Measurements from ENCODE around the gene ZFP3. TPM values are rescaled to one million over a fixed set of nuclear protein-coding genes. Genes with fewer than 3 reads are reported as not detected.

Gene ZFP3
- polyA plus RNA-seq, 1 of the 3 experiments (the other 2 are of a cell fraction) = 1.5 TPM

DNA sequence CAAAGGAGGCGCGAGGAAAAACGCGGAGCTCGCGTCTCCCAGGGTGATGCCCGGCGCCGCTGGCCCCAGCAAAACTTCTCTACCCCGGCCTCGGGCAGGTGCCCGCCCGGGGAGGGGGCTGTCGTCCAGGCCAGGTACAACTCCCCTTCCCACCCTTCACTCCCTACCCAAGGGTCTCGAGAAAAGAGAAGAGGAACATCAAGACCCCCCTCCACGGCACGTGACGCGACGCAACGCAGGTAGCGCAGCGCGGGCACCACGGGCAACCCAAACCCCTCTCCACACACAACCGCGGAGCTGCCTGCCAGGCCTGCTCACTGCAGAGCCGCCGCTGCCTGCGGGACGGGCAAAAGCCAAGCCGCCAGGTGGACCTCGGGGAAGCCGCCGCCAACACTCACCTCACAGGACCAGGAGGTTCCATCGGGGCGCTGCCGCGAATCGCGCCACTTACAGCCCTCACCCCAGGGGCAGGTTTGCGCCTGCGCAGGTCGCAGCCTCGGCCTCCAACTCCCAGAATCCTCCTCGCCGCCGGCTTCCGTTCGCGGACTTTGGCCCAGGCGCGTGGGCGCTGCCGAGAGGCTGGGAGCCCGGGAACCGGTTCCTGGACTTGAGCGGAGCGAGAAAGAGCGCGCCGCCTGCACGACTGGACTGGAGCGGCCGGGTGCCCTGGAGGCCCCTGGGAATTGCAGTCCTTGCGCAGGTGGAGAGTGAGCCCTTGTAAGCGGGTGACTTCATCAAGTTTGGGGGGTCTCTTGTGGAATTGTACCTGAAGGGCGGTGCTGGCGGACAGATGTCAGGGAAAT is 33.3 kb downstream of the ZFP3 start, which contains the start of gene ZNF232:
ZNF232 (minus strand) TSS at position 477 of the 803 bp plus-strand sequence; CDS start at position 421, 56 bp downstream.
- Histone ChIP-seq H3K4me1 (ENCODE audit: control insufficient read depth in 1 of 2, insufficient read depth in 2 of 2, low read depth in 1 of 2, low read length in 1 of 2) (peaks cover 0 to 7% of the 10 kb centered on the region in 2 experiments; a peak in 2 of 4 replicates), H3K36me3 (replicated peaks in 1 of 2; ENCODE audit: control insufficient read depth in 1 of 2, insufficient read depth in 2 of 2, low read length in 1 of 2) (peaks cover 19 to 20% of the 10 kb centered on the region in 2 experiments), H3K79me2 (ENCODE audit: insufficient read depth) (no peaks in the 10 kb centered on the region), H3K4me2 (peak within 1 kb of the TSS; percentile 92), H3K9me3 (0 out of 2 replicates have a peak, but pooled peaks cover 8% of the 10 kb centered on the region), H3K9ac (peak within 1 kb of the TSS; percentile 62), H2AFZ (ENCODE audit: low read depth) (peak within 1 kb of the TSS; percentile 99), H3K27me3 (ENCODE audit: insufficient read depth) (peaks cover 4% of the 10 kb centered on the region; the same call in 1 of the 2 replicates), H4K20me1 (ENCODE audit: insufficient read depth) (no peaks in the 10 kb centered on the region), H3K4me3 (ENCODE audit: low read depth in 2 of 2, low read length in 1 of 2) (peak within 1 kb of the TSS; percentile 81 to 84), H3F3A (replicated peaks; ENCODE audit: insufficient read depth) (peaks cover 7% of the 10 kb centered on the region), H3K27ac (ENCODE audit: low read depth in 2 of 2, low read length in 1 of 2) (peak within 1 kb of the TSS; percentile 40 to 81; a peak in 3 of 4 replicates), H3K9me2 (peaks cover 7% of the 10 kb centered on the region; the same call in 1 of the 2 replicates)
- CTCF ChIA-PET = interaction anchor here (1.2 to 1.9 kb wide), 2 partner anchors 49 to 203 kb away, joined by 3 to 5 read pairs; no protein-coding TSS in a partner anchor
- TF ChIP-seq, protein P1, sequence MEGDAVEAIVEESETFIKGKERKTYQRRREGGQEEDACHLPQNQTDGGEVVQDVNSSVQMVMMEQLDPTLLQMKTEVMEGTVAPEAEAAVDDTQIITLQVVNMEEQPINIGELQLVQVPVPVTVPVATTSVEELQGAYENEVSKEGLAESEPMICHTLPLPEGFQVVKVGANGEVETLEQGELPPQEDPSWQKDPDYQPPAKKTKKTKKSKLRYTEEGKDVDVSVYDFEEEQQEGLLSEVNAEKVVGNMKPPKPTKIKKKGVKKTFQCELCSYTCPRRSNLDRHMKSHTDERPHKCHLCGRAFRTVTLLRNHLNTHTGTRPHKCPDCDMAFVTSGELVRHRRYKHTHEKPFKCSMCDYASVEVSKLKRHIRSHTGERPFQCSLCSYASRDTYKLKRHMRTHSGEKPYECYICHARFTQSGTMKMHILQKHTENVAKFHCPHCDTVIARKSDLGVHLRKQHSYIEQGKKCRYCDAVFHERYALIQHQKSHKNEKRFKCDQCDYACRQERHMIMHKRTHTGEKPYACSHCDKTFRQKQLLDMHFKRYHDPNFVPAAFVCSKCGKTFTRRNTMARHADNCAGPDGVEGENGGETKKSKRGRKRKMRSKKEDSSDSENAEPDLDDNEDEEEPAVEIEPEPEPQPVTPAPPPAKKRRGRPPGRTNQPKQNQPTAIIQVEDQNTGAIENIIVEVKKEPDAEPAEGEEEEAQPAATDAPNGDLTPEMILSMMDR (IDR thresholded peaks at IDR 0.05) = no peak
- TF ChIP-seq TAF1 (IDR thresholded peaks at IDR 0.05; ENCODE audit: borderline replicate concordance, low read depth, low read length) = peak; percentile 57
- TF ChIP-seq RCOR1 (IDR thresholded peaks at IDR 0.05; ENCODE audit: low read length) = no peak
- TF ChIP-seq EZH2phosphoT487 (IDR thresholded peaks at IDR 0.05; ENCODE audit: borderline replicate concordance, low read depth) = no peak
- no peak for TF ChIP-seq RAD21 (IDR thresholded peaks at IDR 0.05; ENCODE audit: low read length)
- TF ChIP-seq CHD2 (IDR thresholded peaks at IDR 0.05; ENCODE audit: low read length, partially characterized antibody) = peak; percentile 77
- TF ChIP-seq NFIC (IDR thresholded peaks at IDR 0.05; ENCODE audit: borderline replicate concordance) = no peak
- no peak for TF ChIP-seq FOXM1 (IDR thresholded peaks at IDR 0.05; ENCODE audit: low read depth)
- peak; percentile 85 for TF ChIP-seq MXI1 (IDR thresholded peaks at IDR 0.05; ENCODE audit: low read depth, low read length)
- TF ChIP-seq RXRA (IDR thresholded peaks at IDR 0.05; ENCODE audit: borderline replicate concordance, low read depth) = no peak
- TF ChIP-seq, protein P2, sequence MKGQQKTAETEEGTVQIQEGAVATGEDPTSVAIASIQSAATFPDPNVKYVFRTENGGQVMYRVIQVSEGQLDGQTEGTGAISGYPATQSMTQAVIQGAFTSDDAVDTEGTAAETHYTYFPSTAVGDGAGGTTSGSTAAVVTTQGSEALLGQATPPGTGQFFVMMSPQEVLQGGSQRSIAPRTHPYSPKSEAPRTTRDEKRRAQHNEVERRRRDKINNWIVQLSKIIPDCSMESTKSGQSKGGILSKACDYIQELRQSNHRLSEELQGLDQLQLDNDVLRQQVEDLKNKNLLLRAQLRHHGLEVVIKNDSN (IDR thresholded peaks at IDR 0.05; ENCODE audit: borderline replicate concordance, low read depth) = peak; percentile 79
- no peak for TF ChIP-seq RFX5 (IDR thresholded peaks at IDR 0.05; ENCODE audit: low read length)
- TF ChIP-seq POLR2AphosphoS5 (IDR thresholded peaks at IDR 0.05; ENCODE audit: low read depth, low read length) = peak; percentile 71; the same call in 1 of the 2 replicates
- peak; percentile 81 for TF ChIP-seq NRF1 (IDR thresholded peaks at IDR 0.05; ENCODE audit: low read depth, low read length)
- TF ChIP-seq FOSL2 (IDR thresholded peaks at IDR 0.05; ENCODE audit: borderline replicate concordance, low read depth) = no peak
- TF ChIP-seq, protein P3, sequence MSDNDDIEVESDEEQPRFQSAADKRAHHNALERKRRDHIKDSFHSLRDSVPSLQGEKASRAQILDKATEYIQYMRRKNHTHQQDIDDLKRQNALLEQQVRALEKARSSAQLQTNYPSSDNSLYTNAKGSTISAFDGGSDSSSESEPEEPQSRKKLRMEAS (IDR thresholded peaks at IDR 0.05; ENCODE audit: low read depth) = peak; percentile 96
- TF ChIP-seq ELF1 (IDR thresholded peaks at IDR 0.05) = peak; percentile 58
- TF ChIP-seq TCF12 (IDR thresholded peaks at IDR 0.05) = no peak
- peak; percentile 27; the same call in 1 of the 2 replicates for TF ChIP-seq YY1 (IDR thresholded peaks at IDR 0.05; ENCODE audit: low read depth)
- TF ChIP-seq SIN3A (IDR thresholded peaks at IDR 0.05; ENCODE audit: borderline replicate concordance, low read depth, low read length) = 0 out of 2 replicates have a peak, but pooled peaks have one; percentile 34
- TF ChIP-seq GABPA (IDR thresholded peaks at IDR 0.05; ENCODE audit: low read depth) = peak; percentile 72
- TF ChIP-seq, protein P4, sequence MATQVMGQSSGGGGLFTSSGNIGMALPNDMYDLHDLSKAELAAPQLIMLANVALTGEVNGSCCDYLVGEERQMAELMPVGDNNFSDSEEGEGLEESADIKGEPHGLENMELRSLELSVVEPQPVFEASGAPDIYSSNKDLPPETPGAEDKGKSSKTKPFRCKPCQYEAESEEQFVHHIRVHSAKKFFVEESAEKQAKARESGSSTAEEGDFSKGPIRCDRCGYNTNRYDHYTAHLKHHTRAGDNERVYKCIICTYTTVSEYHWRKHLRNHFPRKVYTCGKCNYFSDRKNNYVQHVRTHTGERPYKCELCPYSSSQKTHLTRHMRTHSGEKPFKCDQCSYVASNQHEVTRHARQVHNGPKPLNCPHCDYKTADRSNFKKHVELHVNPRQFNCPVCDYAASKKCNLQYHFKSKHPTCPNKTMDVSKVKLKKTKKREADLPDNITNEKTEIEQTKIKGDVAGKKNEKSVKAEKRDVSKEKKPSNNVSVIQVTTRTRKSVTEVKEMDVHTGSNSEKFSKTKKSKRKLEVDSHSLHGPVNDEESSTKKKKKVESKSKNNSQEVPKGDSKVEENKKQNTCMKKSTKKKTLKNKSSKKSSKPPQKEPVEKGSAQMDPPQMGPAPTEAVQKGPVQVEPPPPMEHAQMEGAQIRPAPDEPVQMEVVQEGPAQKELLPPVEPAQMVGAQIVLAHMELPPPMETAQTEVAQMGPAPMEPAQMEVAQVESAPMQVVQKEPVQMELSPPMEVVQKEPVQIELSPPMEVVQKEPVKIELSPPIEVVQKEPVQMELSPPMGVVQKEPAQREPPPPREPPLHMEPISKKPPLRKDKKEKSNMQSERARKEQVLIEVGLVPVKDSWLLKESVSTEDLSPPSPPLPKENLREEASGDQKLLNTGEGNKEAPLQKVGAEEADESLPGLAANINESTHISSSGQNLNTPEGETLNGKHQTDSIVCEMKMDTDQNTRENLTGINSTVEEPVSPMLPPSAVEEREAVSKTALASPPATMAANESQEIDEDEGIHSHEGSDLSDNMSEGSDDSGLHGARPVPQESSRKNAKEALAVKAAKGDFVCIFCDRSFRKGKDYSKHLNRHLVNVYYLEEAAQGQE (IDR thresholded peaks at IDR 0.05; ENCODE audit: low read depth, low read length) = no peak
- no peak for TF ChIP-seq MEF2A (IDR thresholded peaks at IDR 0.05; ENCODE audit: borderline replicate concordance, low read depth)
- TF ChIP-seq JUND (IDR thresholded peaks at IDR 0.05) = no peak
- POLR2A ChIA-PET = interaction anchor here (0.6 to 1.0 kb wide), 4 partner anchors 12 to 269 kb away, joined by 3 to 6 read pairs (median 3); partner anchors contain the start of genes ZFP3 and ZNF594
- DNase-seq = peak; percentile 98
- 6% methylated on average over 24 of the region's 69 CpGs for WGBS (ENCODE audit: low lambda C conversion rate)
